CD4-positive, alpha-beta memory T cell (primary cell): ENCODE measurements around the gene GATA3. TPM values are rescaled to one million over a fixed set of nuclear protein-coding genes. Genes with fewer than 3 reads are reported as not detected.

Experiments
- CTCF ChIA-PET: fragments of 350-600 bp; sonication (Branson Sonifier 250); formaldehyde crosslinking; loops from one replicate; lab custom pipeline; 2021; ENCODE audit warnings: inconsistent platforms; ENCODE audit not compliant: partially characterized antibody; lab: Charles Lee
- POLR2A ChIA-PET: fragments of 350-600 bp; sonication (Branson Sonifier 250); formaldehyde crosslinking; loops from one replicate; lab custom pipeline; 2021; ENCODE audit not compliant: partially characterized antibody; lab: Charles Lee
- DNase-seq, 5 donors: peaks; one replicate each; pipeline versions ENCODE4 v3.0.0 to v3.0.0-alpha.2; 2020 to 2022; ENCODE audit warnings: mixed read lengths in 1 of 5
- H3K27ac ChIP-seq: one replicate; pipeline ENCODE4 v1.7.0; 2013; ENCODE audit warnings: low read depth, low read length
- H3K27me3 ChIP-seq: 2 replicates; pipeline ENCODE4 v1.7.0; 2013; ENCODE audit warnings: mild to moderate bottlenecking, low read length, moderate library complexity; ENCODE audit not compliant: insufficient read depth
- H3K36me3 ChIP-seq: 2 replicates; pipeline ENCODE4 v1.7.0; 2013; ENCODE audit warnings: mild to moderate bottlenecking, low read length, moderate library complexity; ENCODE audit not compliant: insufficient read depth
- H3K4me1 ChIP-seq: 2 replicates; pipeline ENCODE4 v1.7.0; 2013; ENCODE audit warnings: mild to moderate bottlenecking, low read length, moderate library complexity; ENCODE audit not compliant: insufficient read depth
- H3K4me3 ChIP-seq, 2 donors: one replicate each; pipeline ENCODE4 v1.7.0; 2013; ENCODE audit warnings: low read length in 2 of 2, mild to moderate bottlenecking in 1 of 2
- H3K9me3 ChIP-seq, 2 donors: one replicate each; pipeline ENCODE4 v1.7.0; 2013; ENCODE audit warnings: low read length in 2 of 2, control low read depth in 1 of 2; ENCODE audit not compliant: control insufficient read depth in 1 of 2
- H3K27ac Mint-ChIP-seq, 7 donors: one replicate each; pipeline ENCODE4 v1.8.0; 2020 to 2021; ENCODE audit warnings: mixed read lengths in 7 of 7, mild to moderate bottlenecking in 6 of 7, inconsistent platforms in 3 of 7, moderate library complexity in 3 of 7
- H3K27me3 Mint-ChIP-seq, 2 donors: one replicate each; pipeline ENCODE4 v1.8.0; 2020 to 2021; ENCODE audit warnings: mixed read lengths in 2 of 2
- H3K36me3 Mint-ChIP-seq, 2 donors: one replicate each; pipeline ENCODE4 v1.8.0; 2020 to 2021; ENCODE audit warnings: mixed read lengths in 2 of 2, inconsistent platforms in 1 of 2, mild to moderate bottlenecking in 1 of 2
- H3K4me1 Mint-ChIP-seq, 4 donors: one replicate each; pipeline ENCODE4 v1.8.0; 2020 to 2021; ENCODE audit warnings: mixed read lengths in 4 of 4, mild to moderate bottlenecking in 1 of 4
- H3K4me3 Mint-ChIP-seq, 8 donors: one replicate each; pipeline ENCODE4 v1.8.0; 2020 to 2021; ENCODE audit warnings: mixed read lengths in 8 of 8, mild to moderate bottlenecking in 7 of 8, moderate library complexity in 6 of 8, inconsistent platforms in 3 of 8
- H3K9me3 Mint-ChIP-seq, 8 donors: one replicate each; pipeline ENCODE4 v1.8.0; 2020 to 2021; ENCODE audit warnings: mixed read lengths in 8 of 8, mild to moderate bottlenecking in 5 of 8, inconsistent platforms in 3 of 8, moderate library complexity in 1 of 8
- intact Hi-C: fragments of 100-400 bp; cut with micrococcal nuclease; formaldehyde crosslinking; loops from one replicate; pipeline ENCODE4 v1.15.1; 2023
- polyA plus RNA-seq, 2 donors: library from polyadenylated mRNA; unstranded; fragments of 300-500 nt; fragmentation: Illumina TruSeq; gene quantifications; one replicate each; pipeline ENCODE4 v1.2.3, GENCODE V29; 2021
- total RNA-seq, 2 experiments: library from RNA; stranded (reverse); gene quantifications; one replicate each; pipeline ENCODE4 v1.2.3, GENCODE V29; 2021

The GATA3 gene
- total and polyA plus RNA-seq, 4 experiments from 2014 or later = 61.9 to 79.7 (median 64.3) TPM

DNA sequence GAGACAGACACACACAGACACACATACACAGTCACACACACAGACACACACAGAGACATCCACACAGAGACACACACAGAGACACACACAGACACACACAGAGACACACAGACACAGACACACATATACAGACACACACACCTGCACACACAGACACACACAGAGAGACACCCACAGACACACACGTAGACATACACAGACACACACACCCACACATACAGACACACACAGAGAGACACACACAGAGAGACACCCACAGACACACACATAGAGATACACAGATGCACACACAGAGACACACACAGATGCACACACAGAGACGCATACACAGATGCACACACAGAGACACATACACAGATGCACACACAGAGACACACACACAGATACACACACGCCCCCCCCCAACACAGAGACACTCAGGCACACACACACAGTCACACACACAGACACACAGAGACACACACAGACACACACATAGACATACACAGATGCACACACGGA, 58.5 kb downstream of the GATA3 start:
- no peaks in the 10 kb centered on the region for H3K36me3 ChIP-seq
- no peaks in the 10 kb centered on the region for H3K36me3 Mint-ChIP-seq
- DNase-seq = no peak
- H3K9me3 Mint-ChIP-seq = no peaks in the 10 kb centered on the region
- H3K9me3 ChIP-seq = no peaks in the 10 kb centered on the region
- H3K4me1 Mint-ChIP-seq = peaks cover 0 to 2% (median 0%) of the 10 kb centered on the region in 4 donors
- no peak overlapping the region for H3K27ac Mint-ChIP-seq
- ChIA-PET POLR2A (no interaction called here), CTCF (no interaction called here)
- no peaks in the 10 kb centered on the region for H3K4me1 ChIP-seq
- no peaks in the 10 kb centered on the region for H3K27me3 Mint-ChIP-seq
- no peak overlapping the region for H3K4me3 ChIP-seq
- no peak overlapping the region for H3K27ac ChIP-seq
- H3K27me3 ChIP-seq = no peaks in the 10 kb centered on the region
- intact Hi-C loops = no loop called here
- no peak overlapping the region for H3K4me3 Mint-ChIP-seq

- H3K27me3 Mint-ChIP-seq = no peaks in the 10 kb centered on the region
Observed at GRCh38 chr10:8113616-8114015, 59.1 kb downstream of the GATA3 start.

DNA sequence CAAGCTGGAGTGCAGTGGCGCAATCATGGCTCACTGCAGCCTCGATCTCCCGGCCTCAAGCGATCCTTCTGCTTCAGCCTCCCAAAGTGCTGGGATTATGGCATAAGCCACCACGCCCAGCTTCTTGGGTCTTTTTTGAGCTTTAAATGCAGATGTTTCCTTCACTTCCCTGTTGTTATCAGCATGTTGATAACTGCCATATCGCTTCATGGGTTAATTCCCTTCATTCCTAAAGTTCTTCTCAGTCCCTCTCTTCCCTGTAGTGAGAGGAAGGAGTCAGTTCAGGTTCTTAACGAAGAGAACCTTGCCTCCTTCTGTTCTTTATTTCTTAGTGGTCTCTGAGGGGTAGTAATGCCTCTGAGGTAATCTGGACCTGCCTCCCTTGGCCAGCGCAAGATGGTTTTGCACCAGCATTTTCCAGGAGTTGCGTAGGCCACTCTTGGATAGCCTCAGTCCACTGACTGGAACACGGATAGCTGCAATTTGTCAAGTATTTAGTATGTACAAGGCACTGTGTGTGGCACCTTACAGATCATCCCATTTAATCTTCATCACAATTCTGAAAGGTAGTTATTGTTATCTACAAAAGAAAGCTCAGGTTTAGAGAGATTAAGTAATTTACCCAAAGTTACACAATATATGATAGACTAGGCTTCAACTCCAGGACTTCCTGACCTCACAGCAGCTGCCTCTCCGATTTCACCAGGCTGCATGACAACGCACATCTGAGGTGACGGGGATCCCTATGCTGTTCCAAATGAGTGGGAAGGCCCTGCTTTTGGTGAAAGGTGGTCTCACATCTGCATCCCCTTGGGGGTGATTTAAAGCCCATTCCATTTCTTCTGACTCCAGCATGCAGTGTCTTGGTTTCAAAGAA, 60.5 kb downstream of the GATA3 start:
- Histone ChIP-seq H3K9me3 (no peaks in the 10 kb centered on the region), H3K4me3 (no peak overlapping the region), H3K4me1 (no peaks in the 10 kb centered on the region), H3K27ac (no peak overlapping the region), H3K27me3 (no peaks in the 10 kb centered on the region), H3K36me3 (no peaks in the 10 kb centered on the region)
- no peak overlapping the region for H3K27ac Mint-ChIP-seq
- POLR2A ChIA-PET = no interaction called here
- CTCF ChIA-PET = no interaction called here
- intact Hi-C loops = no loop called here
- no peaks in the 10 kb centered on the region for H3K36me3 Mint-ChIP-seq
- no peak overlapping the region for H3K4me3 Mint-ChIP-seq
- no peak for DNase-seq
- H3K27me3 Mint-ChIP-seq = no peaks in the 10 kb centered on the region
- peaks cover 0 to 2% (median under 1%) of the 10 kb centered on the region in 4 donors for H3K4me1 Mint-ChIP-seq
- no peaks in the 10 kb centered on the region for H3K9me3 Mint-ChIP-seq

More at GRCh38 chr10:8113616-8114015, 59.1 kb downstream of the GATA3 start:
- CTCF ChIA-PET = no interaction called here
- Histone ChIP-seq H3K27me3 (no peaks in the 10 kb centered on the region), H3K4me1 (no peaks in the 10 kb centered on the region), H3K4me3 (no peak overlapping the region), H3K36me3 (no peaks in the 10 kb centered on the region), H3K9me3 (no peaks in the 10 kb centered on the region), H3K27ac (no peak overlapping the region)
- Mint-ChIP-seq H3K27ac (no peak overlapping the region), H3K4me1 (peaks cover 0 to 2% (median under 1%) of the 10 kb centered on the region in 4 donors), H3K4me3 (no peak overlapping the region), H3K36me3 (no peaks in the 10 kb centered on the region), H3K9me3 (no peaks in the 10 kb centered on the region)
- POLR2A ChIA-PET = no interaction called here
- no peak for DNase-seq
- intact Hi-C loops = no loop called here

- intact Hi-C loops = no loop called here
- Mint-ChIP-seq H3K4me1 (peaks cover 0 to 2% (median under 1%) of the 10 kb centered on the region in 4 donors), H3K27ac (peak overlapping the region in 1 of 7 donors; percentile 37), H3K27me3 (no peaks in the 10 kb centered on the region), H3K36me3 (no peaks in the 10 kb centered on the region), H3K4me3 (no peak overlapping the region), H3K9me3 (no peaks in the 10 kb centered on the region)
- Histone ChIP-seq H3K36me3 (no peaks in the 10 kb centered on the region), H3K9me3 (no peaks in the 10 kb centered on the region), H3K4me1 (no peaks in the 10 kb centered on the region), H3K27me3 (no peaks in the 10 kb centered on the region), H3K4me3 (no peak overlapping the region), H3K27ac (no peak overlapping the region)
- POLR2A ChIA-PET = no interaction called here
- CTCF ChIA-PET = no interaction called here
- no peak for DNase-seq
Observed at GRCh38 chr10:8115618-8115980, 61.1 kb downstream of the GATA3 start.

- ChIA-PET POLR2A (interaction anchor here (0.6 kb wide), 1 partner anchor 276 kb away, joined by 3 read pairs; no protein-coding TSS in a partner anchor), CTCF (no interaction called here)
- Mint-ChIP-seq H3K27me3 (no peaks in the 10 kb centered on the region), H3K36me3 (no peaks in the 10 kb centered on the region), H3K9me3 (no peaks in the 10 kb centered on the region), H3K4me1 (peaks cover 0 to 2% (median under 1%) of the 10 kb centered on the region in 4 donors), H3K27ac (peak overlapping the region in 3 of 7 donors; percentile 16 to 65 (median 29)), H3K4me3 (no peak overlapping the region)
- Histone ChIP-seq H3K36me3 (no peaks in the 10 kb centered on the region), H3K27ac (no peak overlapping the region), H3K9me3 (no peaks in the 10 kb centered on the region), H3K4me3 (no peak overlapping the region), H3K27me3 (no peaks in the 10 kb centered on the region), H3K4me1 (no peaks in the 10 kb centered on the region)
- no peak for DNase-seq
- intact Hi-C loops = no loop called here
Observed at GRCh38 chr10:8116474-8116873, 62.0 kb downstream of the GATA3 start.

- DNase-seq = no peak
- H3K27ac ChIP-seq = no peak overlapping the region
- no peaks in the 10 kb centered on the region for H3K36me3 ChIP-seq
- Mint-ChIP-seq H3K4me1 (peaks cover 0 to 2% (median under 1%) of the 10 kb centered on the region in 4 donors), H3K9me3 (no peaks in the 10 kb centered on the region), H3K4me3 (no peak overlapping the region), H3K27me3 (no peaks in the 10 kb centered on the region), H3K36me3 (no peaks in the 10 kb centered on the region), H3K27ac (peak overlapping the region in 1 of 7 donors; percentile 29)
- no peak overlapping the region for H3K4me3 ChIP-seq
- intact Hi-C loops = no loop called here
- H3K9me3 ChIP-seq = no peaks in the 10 kb centered on the region
- no peaks in the 10 kb centered on the region for H3K27me3 ChIP-seq
- no peaks in the 10 kb centered on the region for H3K4me1 ChIP-seq
- ChIA-PET CTCF (interaction anchor here (1.4 kb wide), 1 partner anchor 8 kb away, joined by 3 read pairs; no protein-coding TSS in a partner anchor), POLR2A (interaction anchor here (0.6 kb wide), 1 partner anchor 275 kb away, joined by 3 read pairs; no protein-coding TSS in a partner anchor)
Observed at GRCh38 chr10:8116926-8117493, 62.5 kb downstream of the GATA3 start.

GRCh38 chr10:8121201-8121890, 66.9 kb downstream of the GATA3 start:
- no peaks in the 10 kb centered on the region for H3K9me3 ChIP-seq
- no peaks in the 10 kb centered on the region for H3K27me3 Mint-ChIP-seq
- H3K36me3 ChIP-seq = no peaks in the 10 kb centered on the region
- H3K4me3 Mint-ChIP-seq = peak overlapping the region in 1 of 8 donors; percentile 24
- ChIA-PET CTCF (no interaction called here), POLR2A (interaction anchor here (1.0 kb wide), 1 partner anchor 9 kb away, joined by 4 read pairs; no protein-coding TSS in a partner anchor)
- H3K4me3 ChIP-seq = no peak overlapping the region
- no peaks in the 10 kb centered on the region for H3K36me3 Mint-ChIP-seq
- peaks cover 0 to 2% (median 0%) of the 10 kb centered on the region in 8 donors for H3K9me3 Mint-ChIP-seq
- H3K27ac ChIP-seq = no peak overlapping the region
- DNase-seq = no peak
- intact Hi-C loops = no loop called here
- peak overlapping the region in 1 of 7 donors; percentile 13 for H3K27ac Mint-ChIP-seq
- no peaks in the 10 kb centered on the region for H3K4me1 ChIP-seq
- peaks cover 0 to 5% (median 1%) of the 10 kb centered on the region in 4 donors for H3K4me1 Mint-ChIP-seq
- no peaks in the 10 kb centered on the region for H3K27me3 ChIP-seq
